Measurements from ENCODE around the gene KRIT1. TPM values are rescaled to one million over a fixed set of nuclear protein-coding genes. Genes with fewer than 3 reads are reported as not detected.

KRIT1 gene

Small RNA genes lying within 50 kb of the gene (small RNA-seq; reads per million reads assigned to genes)
- gene MIR1285-1, result not detected
- not detected for gene RF00019
